Caco-2 (cell line): ENCODE measurements around the gene ATF7IP. TPM values are rescaled to one million over a fixed set of nuclear protein-coding genes. Genes with fewer than 3 reads are reported as not detected.
"Not testable (repeated sequence)": the region's sequence is repeated elsewhere in the genome, so short reads cannot be mapped to it uniquely, and the experiment has no call there.

Experiments
- BruUV-seq: library from RNA; stranded (reverse); fragments of 400-500 nt; replicated peaks from 2 replicates; lab custom pipeline; 2021; lab: Mats Ljungman, UMichigan
- CTCF ChIA-PET: fragments of 300-600 bp; sonication (Branson Sonifier 250); formaldehyde crosslinking; loops from one replicate; lab custom pipeline; 2022; ENCODE audit warnings: antibody characterized with exemption; lab: Charles Lee
- POLR2A ChIA-PET: fragments of 300-600 bp; sonication (Branson Sonifier 250); formaldehyde crosslinking; loops from one replicate; lab custom pipeline; 2022; ENCODE audit warnings: antibody characterized with exemption; lab: Charles Lee
- DNase-seq, 2 experiments: peaks; one replicate each; pipeline versions ENCODE4 v3.0.0 to v3.0.0-alpha.2; 2020 to 2022
- H3K27me3 ChIP-seq: replicated peaks from 2 replicates; pipeline ENCODE4 v1.6.0; 2011; ENCODE audit warnings: low read length; ENCODE audit not compliant: control insufficient read depth, insufficient read depth
- H3K36me3 ChIP-seq: 2 replicates; pipeline ENCODE4 v1.5.1; 2011; ENCODE audit warnings: low read length; ENCODE audit not compliant: control insufficient read depth, insufficient read depth
- H3K4me1 ChIP-seq: fragments of 250-450 bp; sonication (Bioruptor Pico); 2 replicates; pipeline ENCODE4 v1.5.1; 2020; ENCODE audit warnings: mild to moderate bottlenecking
- H3K4me3 ChIP-seq: 2 replicates; pipeline ENCODE4 v1.5.1; 2011; ENCODE audit warnings: low read depth, mild to moderate bottlenecking, control low read depth, low read length
- H3K9me3 ChIP-seq: fragments of 250-450 bp; sonication (Bioruptor Pico); 2 replicates; pipeline ENCODE4 v1.5.1; 2020; ENCODE audit warnings: mild to moderate bottlenecking, moderate library complexity
- H3K27ac Mint-ChIP-seq: one replicate; pipeline ENCODE4 v1.8.0; 2022; ENCODE audit warnings: mixed read lengths; ENCODE audit not compliant: unreplicated experiment
- H3K27me3 Mint-ChIP-seq: one replicate; pipeline ENCODE4 v1.8.0; 2022; ENCODE audit warnings: mixed read lengths; ENCODE audit not compliant: insufficient read depth, unreplicated experiment
- H3K36me3 Mint-ChIP-seq: one replicate; pipeline ENCODE4 v1.8.0; 2022; ENCODE audit warnings: mild to moderate bottlenecking, mixed read lengths; ENCODE audit not compliant: insufficient read depth, unreplicated experiment
- H3K4me1 Mint-ChIP-seq: one replicate; pipeline ENCODE4 v1.8.0; 2022; ENCODE audit warnings: low read depth, mixed read lengths; ENCODE audit not compliant: unreplicated experiment
- H3K4me3 Mint-ChIP-seq: one replicate; pipeline ENCODE4 v1.8.0; 2022; ENCODE audit warnings: mild to moderate bottlenecking, moderate library complexity, mixed read lengths; ENCODE audit not compliant: unreplicated experiment
- H3K9me3 Mint-ChIP-seq: one replicate; pipeline ENCODE4 v1.8.0; 2022; ENCODE audit warnings: mixed read lengths; ENCODE audit not compliant: unreplicated experiment
- intact Hi-C: fragments of 100-400 bp; cut with micrococcal nuclease; formaldehyde crosslinking; loops from one replicate; pipeline ENCODE4 v1.10.0; 2022; ENCODE audit not compliant: unreplicated experiment
- total RNA-seq: library from RNA; stranded (reverse); gene quantifications from 2 replicates; pipeline ENCODE4 v1.2.3, GENCODE V29; 2022
- TF ChIP-seq, protein P1 (sequence below), 2 experiments: fragments of 200-600 bp in 1 of 2; IDR thresholded peaks; 1 replicate in 1 of 2; 2 replicates in 1 of 2; pipeline versions ENCODE4 v1.5.1 to v1.8.0; 2011 to 2022; ENCODE audit warnings: antibody characterized with exemption in 1 of 2, control low read depth in 1 of 2, inconsistent platforms in 1 of 2, low read depth in 1 of 2, low read length in 1 of 2, mild to moderate bottlenecking in 1 of 2, moderate library complexity in 1 of 2; ENCODE audit not compliant: insufficient read depth in 1 of 2, severe bottlenecking in 1 of 2, unreplicated experiment in 1 of 2

The ATF7IP gene
- total RNA-seq, 1 experiment from 2014 or later = 107 TPM

DNA sequence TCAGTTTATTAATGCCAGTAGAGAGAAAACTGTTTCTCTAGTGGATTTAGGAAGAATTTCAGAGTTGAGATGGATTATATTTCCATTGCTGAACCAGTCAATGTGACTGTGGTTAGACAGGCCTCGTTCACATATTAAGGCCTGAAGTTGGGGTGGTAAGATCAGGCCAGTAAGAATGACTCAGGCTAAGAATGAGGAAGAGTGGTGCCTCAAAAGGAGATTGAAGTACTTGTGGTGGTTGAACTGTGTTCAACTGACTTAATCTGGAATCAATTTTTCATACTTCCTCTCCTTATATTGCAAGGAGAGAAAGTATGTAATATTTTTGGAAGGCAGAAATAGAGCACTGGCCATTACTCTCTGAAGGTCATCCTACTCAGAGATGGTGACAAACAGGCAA lies 37.8 kb upstream of the ATF7IP start:
- intact Hi-C loops = no loop called here
- no peaks in the 10 kb centered on the region for H3K27me3 ChIP-seq
- CTCF ChIA-PET = no interaction called here

DNA sequence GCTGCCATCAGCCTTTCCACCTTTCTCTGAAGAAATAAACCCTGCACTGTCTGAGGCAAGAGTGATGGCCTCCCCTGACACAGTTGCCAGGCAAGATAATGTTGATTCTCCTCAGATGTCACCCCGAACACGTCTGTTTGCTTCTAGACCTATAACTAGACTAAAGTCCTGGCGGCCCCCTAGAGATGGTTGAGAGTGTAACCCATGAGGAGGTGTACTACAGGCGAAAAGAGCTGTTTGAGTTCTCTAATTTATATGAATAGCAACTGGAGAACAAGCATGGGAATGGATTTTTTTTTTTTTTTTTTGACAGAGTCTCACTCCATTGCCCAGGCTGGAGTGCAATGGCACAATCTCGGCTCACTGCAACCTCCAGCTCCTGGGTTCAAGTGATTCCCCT lies 33.0 kb upstream of the ATF7IP start:
- POLR2A ChIA-PET = no interaction called here
- Mint-ChIP-seq H3K4me1 (no peaks in the 10 kb centered on the region), H3K27ac (no peak overlapping the region), H3K9me3 (peaks cover 25% of the 10 kb centered on the region), H3K4me3 (no peak overlapping the region), H3K36me3 (no peaks in the 10 kb centered on the region), H3K27me3 (no peaks in the 10 kb centered on the region)
- no peak overlapping the region for H3K4me3 ChIP-seq
- no peaks in the 10 kb centered on the region for H3K36me3 ChIP-seq
- H3K27me3 ChIP-seq = no peaks in the 10 kb centered on the region
- no peaks in the 10 kb centered on the region; the same call in 1 of the 2 replicates for H3K4me1 ChIP-seq
- H3K9me3 ChIP-seq = peaks cover 14% of the 10 kb centered on the region
- no peak for DNase-seq
- BruUV-seq = no TSS peak
- CTCF ChIA-PET = no interaction called here
- TF ChIP-seq, protein P1, sequence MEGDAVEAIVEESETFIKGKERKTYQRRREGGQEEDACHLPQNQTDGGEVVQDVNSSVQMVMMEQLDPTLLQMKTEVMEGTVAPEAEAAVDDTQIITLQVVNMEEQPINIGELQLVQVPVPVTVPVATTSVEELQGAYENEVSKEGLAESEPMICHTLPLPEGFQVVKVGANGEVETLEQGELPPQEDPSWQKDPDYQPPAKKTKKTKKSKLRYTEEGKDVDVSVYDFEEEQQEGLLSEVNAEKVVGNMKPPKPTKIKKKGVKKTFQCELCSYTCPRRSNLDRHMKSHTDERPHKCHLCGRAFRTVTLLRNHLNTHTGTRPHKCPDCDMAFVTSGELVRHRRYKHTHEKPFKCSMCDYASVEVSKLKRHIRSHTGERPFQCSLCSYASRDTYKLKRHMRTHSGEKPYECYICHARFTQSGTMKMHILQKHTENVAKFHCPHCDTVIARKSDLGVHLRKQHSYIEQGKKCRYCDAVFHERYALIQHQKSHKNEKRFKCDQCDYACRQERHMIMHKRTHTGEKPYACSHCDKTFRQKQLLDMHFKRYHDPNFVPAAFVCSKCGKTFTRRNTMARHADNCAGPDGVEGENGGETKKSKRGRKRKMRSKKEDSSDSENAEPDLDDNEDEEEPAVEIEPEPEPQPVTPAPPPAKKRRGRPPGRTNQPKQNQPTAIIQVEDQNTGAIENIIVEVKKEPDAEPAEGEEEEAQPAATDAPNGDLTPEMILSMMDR (IDR thresholded peaks at IDR 0.05; ENCODE audit: insufficient read depth in 1 of 2, low read depth in 1 of 2, low read length in 1 of 2, severe bottlenecking in 1 of 2, unreplicated experiment in 1 of 2) = no peak
- intact Hi-C loops = no loop called here

More for the DNA sequence above, 37.8 kb upstream of the ATF7IP start:
- POLR2A ChIA-PET = no interaction called here
- DNase-seq = no peak
- Histone ChIP-seq H3K4me1 (no peaks in the 10 kb centered on the region; the same call in 1 of the 2 replicates), H3K36me3 (no peaks in the 10 kb centered on the region), H3K9me3 (peaks cover 11% of the 10 kb centered on the region), H3K4me3 (no peak overlapping the region)
- no TSS peak for BruUV-seq
- no peaks in the 10 kb centered on the region for H3K4me1 Mint-ChIP-seq
- TF ChIP-seq, protein P1 (IDR thresholded peaks at IDR 0.05; ENCODE audit: insufficient read depth in 1 of 2, low read depth in 1 of 2, low read length in 1 of 2, severe bottlenecking in 1 of 2, unreplicated experiment in 1 of 2) = no peak
- no peak overlapping the region for H3K4me3 Mint-ChIP-seq
- no peaks in the 10 kb centered on the region for H3K27me3 Mint-ChIP-seq
- H3K36me3 Mint-ChIP-seq = no peaks in the 10 kb centered on the region
- H3K27ac Mint-ChIP-seq = no peak overlapping the region
- H3K9me3 Mint-ChIP-seq = peaks cover 20% of the 10 kb centered on the region

DNA sequence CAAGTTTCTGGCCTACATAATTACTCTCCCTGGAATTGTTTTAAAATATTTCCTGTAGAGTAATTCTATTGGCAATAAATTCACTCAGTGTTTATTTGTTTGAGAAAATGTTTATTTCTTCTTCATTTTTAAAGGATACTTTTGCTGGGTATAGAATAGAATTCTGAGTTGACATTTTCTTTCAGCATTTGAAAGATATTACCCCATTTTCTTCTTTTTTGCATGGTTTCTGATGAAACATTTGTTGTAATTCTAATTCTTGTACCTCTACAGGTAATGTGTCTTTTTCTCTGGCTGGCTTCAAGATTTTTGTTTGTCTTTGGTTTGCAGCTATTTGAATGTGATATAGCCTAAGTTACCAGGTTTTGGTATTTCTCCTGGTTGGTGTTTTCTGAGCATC lies 25.1 kb upstream of the ATF7IP start:
- TF ChIP-seq, protein P1 (IDR thresholded peaks at IDR 0.05; ENCODE audit: insufficient read depth in 1 of 2, low read depth in 1 of 2, low read length in 1 of 2, severe bottlenecking in 1 of 2, unreplicated experiment in 1 of 2) = no peak
- Histone ChIP-seq H3K4me1 (no peaks in the 10 kb centered on the region), H3K4me3 (no peak overlapping the region), H3K36me3 (no peaks in the 10 kb centered on the region), H3K9me3 (peaks cover 38% of the 10 kb centered on the region), H3K27me3 (no peaks in the 10 kb centered on the region)
- intact Hi-C loops = no loop called here
- peaks cover 62% of the 10 kb centered on the region for H3K9me3 Mint-ChIP-seq
- H3K36me3 Mint-ChIP-seq = no peaks in the 10 kb centered on the region
- H3K4me3 Mint-ChIP-seq = no peak overlapping the region
- BruUV-seq = no TSS peak
- ChIA-PET POLR2A (no interaction called here), CTCF (no interaction called here)
- H3K27me3 Mint-ChIP-seq = no peaks in the 10 kb centered on the region
- H3K4me1 Mint-ChIP-seq = no peaks in the 10 kb centered on the region
- H3K27ac Mint-ChIP-seq = no peak overlapping the region
- no peak for DNase-seq

DNA sequence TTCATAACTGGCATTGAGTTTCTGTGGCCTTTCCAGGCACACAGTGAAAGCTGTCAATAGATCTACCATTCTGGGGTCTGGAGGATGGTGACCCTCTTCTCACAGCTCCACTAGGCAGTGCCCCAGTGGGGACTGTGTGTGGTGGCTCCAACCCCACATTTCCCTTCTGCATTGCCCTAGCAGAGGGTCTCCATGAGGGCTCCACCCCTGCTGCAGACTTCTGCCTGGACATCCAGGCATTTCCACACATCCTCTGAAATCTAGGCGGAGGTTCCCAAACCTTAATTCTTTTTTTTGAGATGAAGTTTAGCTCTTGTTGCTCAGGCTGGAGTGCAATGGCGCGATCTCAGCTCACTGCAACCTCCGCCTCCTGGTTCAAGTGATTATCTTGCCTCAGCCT lies 14.0 kb upstream of the ATF7IP start:
- H3K4me3 ChIP-seq, H3K36me3 ChIP-seq, intact Hi-C loops, H3K27ac Mint-ChIP-seq, H3K4me3 Mint-ChIP-seq, DNase-seq, BruUV-seq, H3K27me3 Mint-ChIP-seq, H3K4me1 Mint-ChIP-seq, POLR2A ChIA-PET, H3K36me3 Mint-ChIP-seq, CTCF ChIA-PET, H3K27me3 ChIP-seq: not testable (repeated sequence)
- Histone ChIP-seq H3K4me1 (peaks cover 10% of the 10 kb centered on the region; the same call in 1 of the 2 replicates), H3K9me3 (peaks cover 53% of the 10 kb centered on the region)
- peaks cover 51% of the 10 kb centered on the region for H3K9me3 Mint-ChIP-seq

DNA sequence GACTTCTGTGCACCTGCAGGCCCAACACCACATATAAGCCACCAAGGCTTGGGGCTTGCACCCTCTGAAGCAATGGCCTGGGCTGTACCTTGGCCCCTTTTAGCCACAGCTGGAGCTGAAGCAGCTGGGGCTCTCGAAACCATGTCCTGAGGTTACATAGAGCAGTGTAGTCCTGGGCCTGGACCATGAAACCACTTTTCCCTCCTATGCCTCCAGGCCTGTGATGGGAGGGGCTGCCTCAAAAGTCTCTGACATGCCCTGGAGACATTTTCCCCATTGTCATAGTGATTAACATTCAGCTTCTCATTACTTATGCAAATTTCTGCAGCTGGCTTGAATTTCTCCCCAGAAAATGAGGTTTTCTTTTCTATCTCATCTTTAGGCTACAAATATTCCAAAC lies 13.4 kb upstream of the ATF7IP start:
- POLR2A ChIA-PET, H3K36me3 ChIP-seq, H3K27ac Mint-ChIP-seq, H3K27me3 Mint-ChIP-seq, H3K4me3 Mint-ChIP-seq, H3K36me3 Mint-ChIP-seq, BruUV-seq, DNase-seq, H3K27me3 ChIP-seq, H3K4me1 Mint-ChIP-seq, H3K4me3 ChIP-seq, intact Hi-C loops, CTCF ChIA-PET: not testable (repeated sequence)
- Histone ChIP-seq H3K4me1 (peaks cover 10% of the 10 kb centered on the region; the same call in 1 of the 2 replicates), H3K9me3 (peaks cover 54% of the 10 kb centered on the region)
- peaks cover 49% of the 10 kb centered on the region for H3K9me3 Mint-ChIP-seq
